MCF 10A (cell line): ENCODE results near the gene SCYL2. TPM values are rescaled to one million over a fixed set of nuclear protein-coding genes. Genes with fewer than 3 reads are reported as not detected.

Experiments used
- BruUV-seq: library from RNA; stranded (reverse); fragments of 400-500 nt; replicated peaks from 2 replicates; lab custom pipeline; 2021; lab: Mats Ljungman, UMichigan
- CTCF ChIA-PET: fragments of 300-600 bp; sonication (Branson Sonifier 250); formaldehyde crosslinking; extraction: SDS; loops from one replicate; lab custom pipeline; 2021; ENCODE audit warnings: antibody characterized with exemption, inconsistent platforms; lab: Yijun Ruan, JAX
- POLR2A ChIA-PET: fragments of 300-600, 350-650 bp; sonication (Branson Sonifier 250); formaldehyde crosslinking; extraction: SDS; loops from one replicate; lab custom pipeline; 2020; ENCODE audit warnings: antibody characterized with exemption, inconsistent platforms; lab: Yijun Ruan, JAX
- DNase-seq: peaks from one replicate; pipeline ENCODE4 v3.0.0-alpha.2; 2018; ENCODE audit not compliant: unreplicated experiment
- H3K27ac Mint-ChIP-seq: one replicate; pipeline ENCODE4 v1.8.0; 2022; ENCODE audit warnings: mild to moderate bottlenecking, low read depth, mixed read lengths; ENCODE audit not compliant: unreplicated experiment
- H3K27me3 Mint-ChIP-seq: one replicate; pipeline ENCODE4 v1.8.0; 2022; ENCODE audit warnings: mixed read lengths; ENCODE audit not compliant: insufficient read depth, unreplicated experiment
- H3K36me3 Mint-ChIP-seq: one replicate; pipeline ENCODE4 v1.8.0; 2022; ENCODE audit warnings: mild to moderate bottlenecking, moderate library complexity, mixed read lengths; ENCODE audit not compliant: insufficient read depth, unreplicated experiment
- H3K4me1 Mint-ChIP-seq: one replicate; pipeline ENCODE4 v1.8.0; 2022; ENCODE audit warnings: mixed read lengths; ENCODE audit not compliant: insufficient read depth, unreplicated experiment
- H3K4me3 Mint-ChIP-seq: one replicate; pipeline ENCODE4 v1.8.0; 2022; ENCODE audit warnings: mild to moderate bottlenecking, moderate library complexity, mixed read lengths; ENCODE audit not compliant: unreplicated experiment
- H3K9me3 Mint-ChIP-seq: one replicate; pipeline ENCODE4 v1.8.0; 2022; ENCODE audit warnings: mixed read lengths; ENCODE audit not compliant: unreplicated experiment
- intact Hi-C: fragments of 100-400 bp; cut with micrococcal nuclease; formaldehyde crosslinking; loops from 2 replicates; pipeline ENCODE4 v1.14.1; 2022
- total RNA-seq: library from RNA; stranded (reverse); gene quantifications from 2 replicates; pipeline ENCODE4 v1.2.3, GENCODE V29; 2022
- TF ChIP-seq, protein P1 (sequence below): fragments of 200-600 bp; IDR thresholded peaks from one replicate; pipeline ENCODE4 v1.8.0; 2022; ENCODE audit warnings: antibody characterized with exemption, mild to moderate bottlenecking; ENCODE audit not compliant: unreplicated experiment

The SCYL2 gene
- total RNA-seq, 1 experiment from 2014 or later, result 52.8 TPM

DNA sequence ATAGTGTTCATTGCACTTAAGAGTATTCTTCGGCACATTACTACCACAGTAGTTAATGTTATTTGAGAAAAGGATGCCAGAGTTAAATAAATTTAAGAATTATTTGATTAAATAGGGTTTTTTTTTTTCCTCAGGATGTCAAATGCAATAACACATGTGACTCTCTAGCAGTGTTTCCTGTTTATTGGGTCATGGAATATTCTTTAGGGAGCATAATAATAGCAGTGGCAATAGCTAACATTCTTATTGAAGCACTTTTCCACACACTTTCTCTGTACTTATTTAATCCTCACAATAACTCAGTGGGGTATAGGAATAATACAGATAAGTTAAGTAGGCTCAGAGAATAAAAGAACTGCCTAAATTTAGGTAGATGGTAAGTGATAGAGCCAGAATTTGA lies 44.3 kb downstream of the SCYL2 start:
- H3K36me3 Mint-ChIP-seq, result peaks cover 40% of the 10 kb centered on the region
- no TSS peak for BruUV-seq
- no peak overlapping the region for H3K27ac Mint-ChIP-seq
- ChIA-PET CTCF (interaction anchor here (0.5 kb wide), 2 partner anchors 11 to 502 kb away, joined by 3 read pairs; no protein-coding TSS in a partner anchor), POLR2A (no interaction called here)
- intact Hi-C loops, result no loop called here
- TF ChIP-seq, protein P1, sequence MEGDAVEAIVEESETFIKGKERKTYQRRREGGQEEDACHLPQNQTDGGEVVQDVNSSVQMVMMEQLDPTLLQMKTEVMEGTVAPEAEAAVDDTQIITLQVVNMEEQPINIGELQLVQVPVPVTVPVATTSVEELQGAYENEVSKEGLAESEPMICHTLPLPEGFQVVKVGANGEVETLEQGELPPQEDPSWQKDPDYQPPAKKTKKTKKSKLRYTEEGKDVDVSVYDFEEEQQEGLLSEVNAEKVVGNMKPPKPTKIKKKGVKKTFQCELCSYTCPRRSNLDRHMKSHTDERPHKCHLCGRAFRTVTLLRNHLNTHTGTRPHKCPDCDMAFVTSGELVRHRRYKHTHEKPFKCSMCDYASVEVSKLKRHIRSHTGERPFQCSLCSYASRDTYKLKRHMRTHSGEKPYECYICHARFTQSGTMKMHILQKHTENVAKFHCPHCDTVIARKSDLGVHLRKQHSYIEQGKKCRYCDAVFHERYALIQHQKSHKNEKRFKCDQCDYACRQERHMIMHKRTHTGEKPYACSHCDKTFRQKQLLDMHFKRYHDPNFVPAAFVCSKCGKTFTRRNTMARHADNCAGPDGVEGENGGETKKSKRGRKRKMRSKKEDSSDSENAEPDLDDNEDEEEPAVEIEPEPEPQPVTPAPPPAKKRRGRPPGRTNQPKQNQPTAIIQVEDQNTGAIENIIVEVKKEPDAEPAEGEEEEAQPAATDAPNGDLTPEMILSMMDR, result no peak
- no peak for DNase-seq
- no peaks in the 10 kb centered on the region for H3K27me3 Mint-ChIP-seq
- H3K4me3 Mint-ChIP-seq, result no peak overlapping the region
- peaks cover 7% of the 10 kb centered on the region for H3K9me3 Mint-ChIP-seq
- H3K4me1 Mint-ChIP-seq, result no peaks in the 10 kb centered on the region

DNA sequence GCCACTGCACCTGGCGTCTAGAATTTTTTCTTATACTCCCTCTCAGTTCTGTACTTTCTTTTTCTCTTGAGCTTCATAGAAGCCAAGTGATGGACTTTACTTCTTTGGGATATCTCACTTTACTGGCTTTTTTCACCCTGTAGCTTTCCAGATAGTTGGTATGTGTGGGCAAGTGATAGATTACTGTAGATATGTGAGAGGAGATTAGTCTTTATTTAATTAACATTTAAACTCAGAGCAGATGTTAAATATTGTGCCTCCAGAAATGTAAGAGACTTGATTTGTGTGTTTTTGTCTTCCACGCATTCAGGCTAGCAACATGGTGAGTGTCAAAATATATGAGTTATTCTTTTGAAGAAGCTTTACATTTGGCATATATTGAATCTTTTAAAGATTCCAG lies 50.4 kb downstream of the SCYL2 start:
- no peaks in the 10 kb centered on the region for H3K27me3 Mint-ChIP-seq
- TF ChIP-seq, protein P1, result no peak
- no peaks in the 10 kb centered on the region for H3K9me3 Mint-ChIP-seq
- H3K36me3 Mint-ChIP-seq, result peaks cover 46% of the 10 kb centered on the region
- no TSS peak for BruUV-seq
- H3K27ac Mint-ChIP-seq, result no peak overlapping the region
- H3K4me1 Mint-ChIP-seq, result no peaks in the 10 kb centered on the region
- no peak for DNase-seq
- ChIA-PET POLR2A (no interaction called here), CTCF (interaction anchor here (0.5 to 1.1 kb wide), 5 partner anchors 20 to 136 kb away, joined by 3 to 6 read pairs (median 4); no protein-coding TSS in a partner anchor)
- intact Hi-C loops, result no loop called here
- no peak overlapping the region for H3K4me3 Mint-ChIP-seq

DNA sequence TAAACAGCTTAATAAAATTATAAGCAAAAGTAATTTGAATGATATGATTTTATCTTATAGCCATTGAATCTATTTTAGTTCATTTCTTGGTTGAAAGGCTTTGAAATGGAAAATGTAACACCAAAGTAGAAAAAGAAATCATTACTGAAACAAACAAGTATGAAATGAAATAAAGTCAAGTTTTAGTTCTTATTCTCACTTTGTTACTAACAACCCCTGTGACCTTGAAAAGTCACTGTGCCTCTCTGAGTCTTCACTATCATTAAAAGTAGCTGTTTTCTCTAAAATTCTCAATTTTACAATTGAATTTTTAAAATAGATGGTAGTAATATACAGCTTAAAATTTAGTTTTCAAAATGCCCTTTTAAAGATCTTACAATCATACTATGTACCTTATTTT lies 57.5 kb downstream of the SCYL2 start:
- intact Hi-C loops, result no loop called here
- POLR2A ChIA-PET, result interaction anchor here (0.6 to 1.8 kb wide), 3 partner anchors 9 to 81 kb away, joined by 3 to 6 read pairs (median 3); no protein-coding TSS in a partner anchor
- Mint-ChIP-seq H3K9me3 (no peaks in the 10 kb centered on the region), H3K36me3 (peaks cover 36% of the 10 kb centered on the region), H3K4me3 (no peak overlapping the region), H3K27me3 (no peaks in the 10 kb centered on the region), H3K4me1 (no peaks in the 10 kb centered on the region), H3K27ac (no peak overlapping the region)
- TF ChIP-seq, protein P1, result no peak
- CTCF ChIA-PET, result interaction anchor here (0.9 to 2.4 kb wide), 3 partner anchors 9 to 90 kb away, joined by 3 to 10 read pairs (median 4); no protein-coding TSS in a partner anchor
- BruUV-seq, result no TSS peak
- no peak for DNase-seq

DNA sequence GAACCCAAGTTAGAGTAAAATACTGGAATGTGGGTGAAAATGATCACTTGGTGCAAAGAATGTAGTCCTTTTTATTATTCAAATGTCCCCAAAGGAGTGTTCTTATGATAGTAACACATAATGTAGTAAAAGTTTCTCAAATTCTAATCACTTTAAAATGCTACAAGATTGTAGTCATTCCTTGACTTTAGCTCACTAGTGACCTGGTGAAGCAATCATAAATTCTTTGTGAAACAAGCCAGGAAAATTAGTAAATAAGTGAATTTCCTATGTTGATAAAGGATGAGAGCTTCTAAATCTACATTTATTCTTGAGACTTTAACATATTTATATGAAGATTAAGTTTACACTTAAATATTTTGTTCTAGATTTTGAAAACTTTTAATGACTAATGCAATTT lies 59.2 kb downstream of the SCYL2 start:
- H3K4me1 Mint-ChIP-seq, result no peaks in the 10 kb centered on the region
- intact Hi-C loops, result no loop called here

More for the DNA sequence above, 59.2 kb downstream of the SCYL2 start:
- no peak for DNase-seq
- H3K27ac Mint-ChIP-seq, result no peak overlapping the region
- TF ChIP-seq, protein P1, result no peak
- no peaks in the 10 kb centered on the region for H3K9me3 Mint-ChIP-seq
- no peaks in the 10 kb centered on the region for H3K27me3 Mint-ChIP-seq
- POLR2A ChIA-PET, result interaction anchor here (0.8 to 1.3 kb wide), 2 partner anchors 59 to 72 kb away, joined by 3 to 6 read pairs; no protein-coding TSS in a partner anchor
- no TSS peak for BruUV-seq
- H3K4me3 Mint-ChIP-seq, result no peak overlapping the region
- CTCF ChIA-PET, result interaction anchor here (1.2 to 2.4 kb wide), 2 partner anchors 91 to 93 kb away, joined by 3 to 10 read pairs; no protein-coding TSS in a partner anchor
- peaks cover 50% of the 10 kb centered on the region for H3K36me3 Mint-ChIP-seq
